Mucosa of descending colon (tissue), 3 donors: ENCODE results near the gene PRMT6. TPM values are rescaled to one million over a fixed set of nuclear protein-coding genes. Genes with fewer than 3 reads are reported as not detected.

ENCODE experiments used
- ATAC-seq: fragments of 200-7000 bp; cut with Tn5 transposase; one replicate; pipeline ENCODE4 v1.9.1; 2020; ENCODE audit warnings: mild to moderate bottlenecking, moderate library complexity
- DNase-seq, 3 donors: peaks; one replicate each; pipeline ENCODE4 v3.0.0-alpha.2; 2020
- H3K36me3 ChIP-seq: fragments of 200-600 bp; one replicate; pipeline ENCODE4 v1.8.0; 2021; ENCODE audit warnings: low read depth, mild to moderate bottlenecking
- H3K4me1 ChIP-seq: fragments of 200-600 bp; one replicate; pipeline ENCODE4 v1.8.0; 2021; ENCODE audit warnings: low read depth, mild to moderate bottlenecking
- H3K4me3 ChIP-seq: fragments of 200-600 bp; one replicate; pipeline ENCODE4 v1.8.0; 2021; ENCODE audit warnings: mild to moderate bottlenecking
- H3K9me3 ChIP-seq: fragments of 200-600 bp; one replicate; pipeline ENCODE4 v1.8.0; 2021; ENCODE audit warnings: mild to moderate bottlenecking
- intact Hi-C, 2 donors: fragments of 100-400 bp; cut with DNase I in 1 of 2; cut with micrococcal nuclease in 1 of 2; formaldehyde crosslinking; loops; one replicate each; pipeline versions ENCODE4 v1.11.0 to v1.11.1; 2022; cut with DNase I, micrococcal nuclease
- total RNA-seq, 3 donors: library from RNA; stranded (reverse); fragmentation: NEBNext Ultra II Directional in 2 of 3; extraction: Animal tissue kit (Norgen Biotek cat#: 25700) in 2 of 3; gene quantifications; one replicate each; pipeline versions ENCODE4 v1.2.1 to v1.2.4, GENCODE V29; 2021 to 2023
- TF ChIP-seq, protein P1 (sequence below): fragments of 200-600 bp; IDR thresholded peaks from one replicate; pipeline ENCODE4 v1.8.0; 2022; ENCODE audit warnings: antibody characterized with exemption, mild to moderate bottlenecking
- donor health status: DM: no; HTN: no; CAD: no; lungs with moderate emphysema.
- donor health status: DM: no; HTN: no; CAD: no.
- donor health status: DM: no; HTN: yes; CAD: no.

Gene PRMT6
- total RNA-seq, 3 donors from 2014 or later = 9.5 to 13.7 (median 12.1) TPM

DNA sequence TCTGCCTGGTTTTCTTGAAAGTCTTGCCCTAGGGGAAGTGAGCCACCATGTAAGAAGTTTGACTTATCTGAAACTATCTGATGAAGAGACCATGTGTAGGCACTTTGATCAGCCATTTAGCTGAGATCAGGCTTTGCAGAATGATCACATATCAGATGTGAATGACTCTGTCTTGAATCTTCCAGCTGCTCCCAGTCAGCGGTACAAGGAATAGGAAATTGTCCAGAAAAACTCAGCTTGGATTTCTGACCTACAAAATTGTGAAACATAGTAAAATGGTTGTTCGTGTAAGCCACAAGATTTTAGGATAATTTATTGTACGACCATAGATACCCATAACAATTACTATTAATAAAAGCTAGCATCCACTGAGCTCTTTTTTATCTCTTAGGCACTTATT is 42.5 kb downstream of the PRMT6 start:
- DNase-seq (no peak), ATAC-seq (no peak)
- TF ChIP-seq, protein P1, sequence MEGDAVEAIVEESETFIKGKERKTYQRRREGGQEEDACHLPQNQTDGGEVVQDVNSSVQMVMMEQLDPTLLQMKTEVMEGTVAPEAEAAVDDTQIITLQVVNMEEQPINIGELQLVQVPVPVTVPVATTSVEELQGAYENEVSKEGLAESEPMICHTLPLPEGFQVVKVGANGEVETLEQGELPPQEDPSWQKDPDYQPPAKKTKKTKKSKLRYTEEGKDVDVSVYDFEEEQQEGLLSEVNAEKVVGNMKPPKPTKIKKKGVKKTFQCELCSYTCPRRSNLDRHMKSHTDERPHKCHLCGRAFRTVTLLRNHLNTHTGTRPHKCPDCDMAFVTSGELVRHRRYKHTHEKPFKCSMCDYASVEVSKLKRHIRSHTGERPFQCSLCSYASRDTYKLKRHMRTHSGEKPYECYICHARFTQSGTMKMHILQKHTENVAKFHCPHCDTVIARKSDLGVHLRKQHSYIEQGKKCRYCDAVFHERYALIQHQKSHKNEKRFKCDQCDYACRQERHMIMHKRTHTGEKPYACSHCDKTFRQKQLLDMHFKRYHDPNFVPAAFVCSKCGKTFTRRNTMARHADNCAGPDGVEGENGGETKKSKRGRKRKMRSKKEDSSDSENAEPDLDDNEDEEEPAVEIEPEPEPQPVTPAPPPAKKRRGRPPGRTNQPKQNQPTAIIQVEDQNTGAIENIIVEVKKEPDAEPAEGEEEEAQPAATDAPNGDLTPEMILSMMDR = no peak
- Histone ChIP-seq H3K4me1 (no peaks in the 10 kb centered on the region), H3K36me3 (no peaks in the 10 kb centered on the region), H3K4me3 (no peak overlapping the region), H3K9me3 (no peaks in the 10 kb centered on the region)
- intact Hi-C loops = no loop called here

DNA sequence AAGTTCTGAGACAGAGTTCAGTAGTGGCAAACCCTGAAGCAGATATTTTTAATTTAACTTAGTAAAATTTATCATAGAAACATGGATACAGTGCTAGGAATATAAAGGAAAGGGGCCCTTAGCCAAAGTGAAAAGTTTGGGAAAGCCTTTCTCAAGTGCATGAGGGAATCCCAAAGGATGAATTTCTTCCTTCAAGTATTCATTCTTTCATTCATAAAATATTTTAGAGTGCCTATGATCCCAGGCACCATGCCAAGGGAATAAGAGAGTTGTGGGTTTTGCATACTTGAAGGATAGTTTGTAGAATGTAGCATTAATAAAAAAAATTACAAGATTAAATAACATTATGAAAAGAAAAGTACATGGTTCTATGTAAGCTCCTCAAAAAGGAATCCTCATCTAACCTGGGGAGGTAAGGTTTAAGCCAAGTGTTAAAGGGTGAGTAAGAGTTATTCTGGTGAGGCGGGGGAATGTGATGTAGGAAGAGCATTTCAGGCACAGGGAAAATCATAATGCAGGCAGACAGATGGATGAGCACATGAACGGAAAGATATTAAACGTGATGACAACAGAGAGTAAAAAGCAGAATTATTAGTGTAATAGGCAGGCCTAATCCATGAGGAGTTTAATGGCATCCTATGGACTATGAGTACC is 44.0 kb downstream of the PRMT6 start:
- no peaks in the 10 kb centered on the region for H3K36me3 ChIP-seq
- TF ChIP-seq, protein P1 = no peak
- no peak for DNase-seq
- no peaks in the 10 kb centered on the region for H3K9me3 ChIP-seq
- no peaks in the 10 kb centered on the region for H3K4me1 ChIP-seq
- no peak overlapping the region for H3K4me3 ChIP-seq
- ATAC-seq = no peak
- intact Hi-C loops = no loop called here

- no peak for ATAC-seq
- Histone ChIP-seq H3K4me1 (no peaks in the 10 kb centered on the region), H3K9me3 (no peaks in the 10 kb centered on the region), H3K4me3 (no peak overlapping the region), H3K36me3 (no peaks in the 10 kb centered on the region)
- TF ChIP-seq, protein P1 = no peak
- intact Hi-C loops = no loop called here
- no peak for DNase-seq
Measured at GRCh38 chr1:107105914-107106313, 49.4 kb downstream of the PRMT6 start.

Other genes with a start within 250 kb of the PRMT6 start
- gene NTNG1, start 84.4 kb downstream of the PRMT6 start, total RNA-seq = 1 to 10 TPM in 2 of 3 donors, under 1 TPM in 1; 0.23 to 2.5 (median 1.3) TPM